Hepatocyte (in vitro differentiated cells): ENCODE results near the gene RFX4. TPM values are rescaled to one million over a fixed set of nuclear protein-coding genes. Genes with fewer than 3 reads are reported as not detected.

Experiments
- DNase-seq: peaks from one replicate; pipeline ENCODE4 v3.0.0-alpha.2; 2016; ENCODE audit warnings: low spot score
- H2AFZ ChIP-seq: fragments of 200-600 bp; sonication (generic); 2 replicates; pipeline ENCODE4 v1.6.0; 2016; ENCODE audit warnings: antibody characterized with exemption, mild to moderate bottlenecking
- H3K27ac ChIP-seq: fragments of 200-600 bp; sonication (generic); 2 replicates; pipeline ENCODE4 v1.5.1; 2016; ENCODE audit warnings: mild to moderate bottlenecking
- H3K27me3 ChIP-seq: fragments of 200-600 bp; sonication (generic); 2 replicates; pipeline ENCODE4 v1.6.1; 2016
- H3K36me3 ChIP-seq: fragments of 200-600 bp; sonication (generic); replicated peaks from 2 replicates; pipeline ENCODE4 v1.5.1; 2016; ENCODE audit warnings: low read depth; ENCODE audit not compliant: insufficient read depth
- H3K4me1 ChIP-seq: fragments of 200-600 bp; sonication (generic); 2 replicates; pipeline ENCODE4 v1.5.1; 2016; ENCODE audit warnings: mild to moderate bottlenecking, moderate library complexity; ENCODE audit not compliant: insufficient read depth
- H3K4me2 ChIP-seq: fragments of 200-600 bp; sonication (generic); 2 replicates; pipeline ENCODE4 v1.6.0; 2016
- H3K4me3 ChIP-seq: fragments of 200-600 bp; sonication (generic); 2 replicates; pipeline ENCODE4 v1.5.1; 2016; ENCODE audit warnings: mild to moderate bottlenecking
- H3K79me2 ChIP-seq: fragments of 200-600 bp; sonication (generic); 2 replicates; pipeline ENCODE4 v1.6.0; 2017; ENCODE audit warnings: mild to moderate bottlenecking
- H3K9me2 ChIP-seq: fragments of 200-600 bp; sonication (generic); replicated peaks from 2 replicates; pipeline ENCODE4 v1.6.0; 2017; ENCODE audit warnings: mild to moderate bottlenecking; ENCODE audit not compliant: insufficient read depth
- H3K9me3 ChIP-seq: fragments of 200-600 bp; sonication (generic); 2 replicates; pipeline ENCODE4 v1.5.1; 2016; ENCODE audit warnings: low read depth, mild to moderate bottlenecking
- H4K20me1 ChIP-seq: fragments of 200-600 bp; sonication (generic); 2 replicates; pipeline ENCODE4 v1.6.0; 2016; ENCODE audit warnings: mild to moderate bottlenecking; ENCODE audit not compliant: insufficient read depth, poor library complexity, severe bottlenecking
- CTCF ChIP-seq: fragments of 200-600 bp; sonication (generic); IDR thresholded peaks from 2 replicates; pipeline ENCODE4 v1.5.1; 2016; ENCODE audit warnings: antibody characterized with exemption, mild to moderate bottlenecking; ENCODE audit not compliant: poor library complexity
- EZH2 ChIP-seq: fragments of 200-600 bp; sonication (generic); IDR thresholded peaks from 2 replicates; pipeline ENCODE4 v1.6.1; 2016; ENCODE audit warnings: antibody characterized with exemption, mild to moderate bottlenecking, borderline replicate concordance
- EZH2phosphoT487 ChIP-seq: fragments of 200-600 bp; sonication (generic); IDR thresholded peaks from one replicate; pipeline ENCODE4 v1.6.1; 2018; ENCODE audit warnings: antibody characterized with exemption, mild to moderate bottlenecking, low read depth, moderate library complexity; ENCODE audit not compliant: unreplicated experiment, severe bottlenecking
- WGBS: methylation state at CpG from one replicate; pipeline ENCODE4 v1.1.6; 2016; ENCODE audit warnings: low lambda C conversion rate; ENCODE audit errors: missing lambda C conversion rate; 5-methylcytosine and 5-hydroxymethylcytosine counted together
- polyA plus RNA-seq: library from polyadenylated mRNA; unstranded; fragments of >200 nt; fragmentation: Nextera tagmentation; extraction: Ambion mirVana; gene quantifications from 2 replicates; pipeline ENCODE4 v1.2.1, GENCODE V29; 2016
- total RNA-seq: library from RNA; depleted of rRNA; stranded (reverse); fragments of >200 nt; gene quantifications from 2 replicates; pipeline ENCODE4 v1.2.3, GENCODE V29; 2014

RFX4 gene
- total and polyA plus RNA-seq, 2 experiments from 2014 or later: not detected

- Histone ChIP-seq H2AFZ (no peak overlapping the region), H3K4me2 (no peak overlapping the region), H3K9me3 (no peaks in the 10 kb centered on the region), H3K4me3 (no peak overlapping the region), H3K36me3 (no peaks in the 10 kb centered on the region), H3K4me1 (no peaks in the 10 kb centered on the region), H3K27ac (no peak overlapping the region), H3K79me2 (no peaks in the 10 kb centered on the region), H4K20me1 (no peaks in the 10 kb centered on the region), H3K9me2 (no peaks in the 10 kb centered on the region), H3K27me3 (peaks cover 5% of the 10 kb centered on the region)
- DNase-seq: no peak
- TF ChIP-seq EZH2phosphoT487 (no peak), CTCF (no peak), EZH2 (no peak)
- WGBS: 73% methylated on average over 9 of the region's 9 CpGs
These were observed 153.5 kb downstream of the RFX4 start for GRCh38 chr12:106736051-106736957.

GRCh38 chr12:106739318-106739717 lies 156.5 kb downstream of the RFX4 start:
- no peaks in the 10 kb centered on the region for H3K36me3 ChIP-seq
- 58% methylated on average over 4 of the region's 4 CpGs for WGBS
- no peaks in the 10 kb centered on the region for H3K9me3 ChIP-seq
- no peak overlapping the region for H3K4me3 ChIP-seq
- peak overlapping the region; percentile 58 for H3K4me2 ChIP-seq
- DNase-seq: no peak
- H3K9me2 ChIP-seq: no peaks in the 10 kb centered on the region
- H3K27ac ChIP-seq: peak overlapping the region; percentile 79
- H3K4me1 ChIP-seq: no peaks in the 10 kb centered on the region
- H2AFZ ChIP-seq: no peak overlapping the region
- no peaks in the 10 kb centered on the region for H4K20me1 ChIP-seq
- no peak for TF ChIP-seq EZH2
- TF ChIP-seq EZH2phosphoT487: no peak
- no peak for TF ChIP-seq CTCF
- H3K79me2 ChIP-seq: no peaks in the 10 kb centered on the region
- H3K27me3 ChIP-seq: peaks cover 5% of the 10 kb centered on the region

DNA sequence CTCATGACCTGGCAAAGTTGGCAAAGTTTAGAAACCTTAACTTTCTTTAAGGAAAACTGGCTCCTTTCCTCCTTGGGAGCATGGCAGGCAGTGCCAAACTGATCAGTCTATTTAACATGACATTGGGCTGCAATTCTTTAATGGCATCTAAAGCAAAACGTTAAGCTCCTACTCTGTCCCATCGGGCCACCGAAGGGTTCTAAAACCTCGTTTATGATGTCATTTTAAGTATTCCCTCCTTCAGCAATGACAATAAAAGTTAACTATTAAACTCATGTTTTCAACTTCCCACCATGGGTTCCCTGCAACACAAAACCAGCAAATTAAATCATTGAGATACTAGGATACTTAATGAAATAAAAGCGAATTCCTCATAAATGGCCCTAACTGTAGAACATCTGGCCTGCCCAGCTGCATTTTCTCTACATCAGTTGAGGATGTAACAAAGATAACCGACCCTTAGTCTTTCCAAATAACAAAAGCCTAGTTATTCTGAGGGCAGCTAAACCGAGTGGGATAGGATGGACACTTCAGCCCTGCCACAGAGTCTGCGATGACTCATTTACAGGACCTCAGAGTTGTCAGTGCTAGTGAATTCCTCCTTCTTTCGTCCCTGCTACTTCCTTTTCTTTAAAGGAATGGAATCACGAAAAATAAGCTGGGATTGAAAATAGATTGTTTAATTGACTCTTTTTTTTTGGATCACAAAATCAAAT lies 157.2 kb downstream of the RFX4 start:
- H4K20me1 ChIP-seq: no peaks in the 10 kb centered on the region
- H3K4me1 ChIP-seq: no peaks in the 10 kb centered on the region
- no peak for TF ChIP-seq EZH2
- TF ChIP-seq EZH2phosphoT487: no peak
- no peak for TF ChIP-seq CTCF
- H3K4me3 ChIP-seq: no peak overlapping the region
- no peaks in the 10 kb centered on the region for H3K36me3 ChIP-seq
- peaks cover 5% of the 10 kb centered on the region for H3K27me3 ChIP-seq
- WGBS: 39% methylated on average over 10 of the region's 10 CpGs
- H3K9me3 ChIP-seq: no peaks in the 10 kb centered on the region
- H3K9me2 ChIP-seq: no peaks in the 10 kb centered on the region
- H3K4me2 ChIP-seq: peak overlapping the region; percentile 58
- H3K79me2 ChIP-seq: no peaks in the 10 kb centered on the region
- peak; percentile 52 for DNase-seq
- no peak overlapping the region for H2AFZ ChIP-seq
- peak overlapping the region; percentile 79 for H3K27ac ChIP-seq
